IMR-90 (cell line): Measurements from ENCODE around the gene MTCP1.

ENCODE experiments used
- CTCF ChIP-seq: conservative IDR thresholded peaks from 2 replicates; pipeline ENCODE4 v1.5.1; 2012; ENCODE audit warnings: mild to moderate bottlenecking, low read depth, low read length, improper control_type of control experiment
- MAFK ChIP-seq: IDR thresholded peaks from 2 replicates; pipeline ENCODE4 v1.6.1; 2012; ENCODE audit warnings: low read depth, low read length, improper control_type of control experiment
- POLR2A ChIP-seq: IDR thresholded peaks from 2 replicates; pipeline ENCODE4 v1.6.1; 2012; ENCODE audit warnings: mild to moderate bottlenecking, low read depth, low read length

GRCh38 chrX:155022585-155022984 is 48.4 kb downstream of the MTCP1 start, which contains the start of gene F8:
- no peak for TF ChIP-seq MAFK
- no peak for TF ChIP-seq CTCF
- TF ChIP-seq POLR2A: no peak
